Right lobe of liver (tissue), 4 donors: ENCODE data around the gene SIM1.

Source experiments
- POLR2A ChIP-seq: fragments of 450-650 bp; IDR thresholded peaks from one replicate; pipeline ENCODE4 v1.6.1; 2017; ENCODE audit warnings: antibody characterized with exemption, mild to moderate bottlenecking
- TF ChIP-seq, protein P1 (sequence below), 4 donors: fragments of 200-600 bp in 3 of 4; fragments of 450-650 bp in 1 of 4; IDR thresholded peaks; one replicate each; pipeline versions ENCODE4 v1.5.1 to v1.8.0; 2016 to 2022; ENCODE audit warnings: antibody characterized with exemption in 4 of 4, mild to moderate bottlenecking in 2 of 4
- donor health status: DM: no; HTN: no; CAD: no.
- donor health status: DM: no; HTN: no; CAD: no.
- donor health status: DM: no; HTN: yes; CAD: no.

DNA sequence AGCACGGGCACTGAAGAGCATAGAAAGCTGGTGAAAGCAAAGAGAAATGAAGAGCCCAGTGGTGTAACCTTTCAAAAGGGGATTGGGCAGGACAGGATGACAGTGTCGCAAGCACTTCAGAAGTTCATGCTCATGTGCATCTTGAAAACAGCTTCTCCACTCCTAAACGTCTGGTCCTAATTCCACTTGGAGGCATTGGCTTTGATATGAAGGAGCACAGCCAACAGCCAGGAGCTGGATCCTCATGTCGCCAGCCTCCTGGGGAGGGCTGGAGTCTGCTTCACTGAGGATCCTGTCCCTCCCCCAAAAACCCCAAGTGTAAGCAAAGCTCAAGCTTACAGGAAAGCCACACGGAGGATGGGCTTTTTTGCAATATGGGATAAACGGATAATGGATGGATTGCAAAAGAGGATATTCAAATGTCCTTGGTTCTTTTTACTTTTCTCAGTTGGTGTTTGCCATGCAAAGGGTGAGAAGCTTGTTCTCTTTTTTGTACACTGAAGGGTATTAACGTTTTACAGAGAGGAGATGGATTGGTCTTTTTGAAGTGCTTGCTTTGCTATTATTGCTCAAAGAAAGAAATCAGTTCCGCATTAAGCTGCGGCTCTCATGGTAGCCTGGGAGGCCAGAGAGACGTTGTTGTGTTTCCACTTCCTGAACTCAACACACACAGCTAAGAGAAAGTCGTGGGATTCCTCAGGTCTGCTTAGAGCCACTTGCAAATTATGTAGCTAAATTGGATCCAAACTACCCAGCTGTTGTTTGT is 92.2 kb downstream of the SIM1 start:
- TF ChIP-seq, protein P1, sequence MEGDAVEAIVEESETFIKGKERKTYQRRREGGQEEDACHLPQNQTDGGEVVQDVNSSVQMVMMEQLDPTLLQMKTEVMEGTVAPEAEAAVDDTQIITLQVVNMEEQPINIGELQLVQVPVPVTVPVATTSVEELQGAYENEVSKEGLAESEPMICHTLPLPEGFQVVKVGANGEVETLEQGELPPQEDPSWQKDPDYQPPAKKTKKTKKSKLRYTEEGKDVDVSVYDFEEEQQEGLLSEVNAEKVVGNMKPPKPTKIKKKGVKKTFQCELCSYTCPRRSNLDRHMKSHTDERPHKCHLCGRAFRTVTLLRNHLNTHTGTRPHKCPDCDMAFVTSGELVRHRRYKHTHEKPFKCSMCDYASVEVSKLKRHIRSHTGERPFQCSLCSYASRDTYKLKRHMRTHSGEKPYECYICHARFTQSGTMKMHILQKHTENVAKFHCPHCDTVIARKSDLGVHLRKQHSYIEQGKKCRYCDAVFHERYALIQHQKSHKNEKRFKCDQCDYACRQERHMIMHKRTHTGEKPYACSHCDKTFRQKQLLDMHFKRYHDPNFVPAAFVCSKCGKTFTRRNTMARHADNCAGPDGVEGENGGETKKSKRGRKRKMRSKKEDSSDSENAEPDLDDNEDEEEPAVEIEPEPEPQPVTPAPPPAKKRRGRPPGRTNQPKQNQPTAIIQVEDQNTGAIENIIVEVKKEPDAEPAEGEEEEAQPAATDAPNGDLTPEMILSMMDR (IDR thresholded peaks at IDR 0.05), result no peak
- TF ChIP-seq POLR2A, result no peak
